T-helper 1 cell treated with Interleukin-12 subunit alpha and Interleukin-12 subunit beta and Interleukin-4 antibody, amounts not matched to agents 30 ng/mL and 1 ng/mL, for 36 hours (primary cell): ENCODE data around the gene EHF. TPM values are rescaled to one million over a fixed set of nuclear protein-coding genes. Genes with fewer than 3 reads are reported as not detected.
"Not testable (repeated sequence)": the region's sequence is repeated elsewhere in the genome, so short reads cannot be mapped to it uniquely, and the experiment has no call there.

Source experiments
- intact Hi-C: fragments of 100-400 bp; cut with micrococcal nuclease; formaldehyde crosslinking; loops from one replicate; pipeline ENCODE4 v1.15.1; 2024
- total RNA-seq: library from RNA; stranded (reverse); gene quantifications from 2 replicates; pipeline ENCODE4 v1.2.3, GENCODE V29; 2022

EHF gene
- total RNA-seq, 1 donor from 2014 or later: not detected

DNA sequence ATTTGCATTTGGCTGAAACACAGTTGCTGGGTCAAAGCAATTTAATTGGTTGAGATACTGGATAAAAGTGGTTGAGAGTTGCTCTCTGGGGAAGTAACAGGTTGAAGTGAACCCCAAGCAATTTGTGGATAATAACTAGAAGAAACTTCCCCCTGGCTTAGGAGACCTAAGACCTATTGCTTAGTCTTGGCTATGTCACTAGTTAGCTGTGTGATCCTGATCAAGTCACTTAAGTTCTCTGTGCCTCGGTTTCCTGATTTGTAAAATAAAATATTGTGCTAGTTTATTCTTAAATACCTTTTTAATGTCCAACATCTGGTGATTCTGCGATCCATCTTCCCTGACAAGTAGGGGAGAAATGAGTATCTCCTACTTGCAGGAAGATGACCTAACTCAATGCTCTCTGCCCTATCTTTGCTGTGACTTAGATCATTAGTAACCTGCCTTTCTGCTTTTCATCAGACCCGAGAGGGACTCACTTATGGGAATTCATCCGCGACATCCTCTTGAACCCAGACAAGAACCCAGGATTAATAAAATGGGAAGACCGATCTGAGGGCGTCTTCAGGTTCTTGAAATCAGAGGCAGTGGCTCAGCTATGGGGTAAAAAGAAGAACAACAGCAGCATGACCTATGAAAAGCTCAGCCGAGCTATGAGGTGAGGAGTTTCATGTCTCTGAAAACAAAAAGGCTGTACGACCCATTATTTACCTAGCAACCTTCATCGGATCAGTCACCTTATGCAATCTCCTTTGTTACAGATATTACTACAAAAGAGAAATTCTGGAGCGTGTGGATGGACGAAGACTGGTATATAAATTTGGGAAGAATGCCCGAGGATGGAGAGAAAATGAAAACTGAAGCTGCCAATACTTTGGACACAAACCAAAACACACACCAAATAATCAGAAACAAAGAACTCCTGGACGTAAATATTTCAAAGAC lies 37.5 kb downstream of the EHF start:
- intact Hi-C loops: no loop called here

- intact Hi-C loops: no loop called here
Measured at GRCh38 chr11:34659096-34659733, 38.3 kb downstream of the EHF start.

DNA sequence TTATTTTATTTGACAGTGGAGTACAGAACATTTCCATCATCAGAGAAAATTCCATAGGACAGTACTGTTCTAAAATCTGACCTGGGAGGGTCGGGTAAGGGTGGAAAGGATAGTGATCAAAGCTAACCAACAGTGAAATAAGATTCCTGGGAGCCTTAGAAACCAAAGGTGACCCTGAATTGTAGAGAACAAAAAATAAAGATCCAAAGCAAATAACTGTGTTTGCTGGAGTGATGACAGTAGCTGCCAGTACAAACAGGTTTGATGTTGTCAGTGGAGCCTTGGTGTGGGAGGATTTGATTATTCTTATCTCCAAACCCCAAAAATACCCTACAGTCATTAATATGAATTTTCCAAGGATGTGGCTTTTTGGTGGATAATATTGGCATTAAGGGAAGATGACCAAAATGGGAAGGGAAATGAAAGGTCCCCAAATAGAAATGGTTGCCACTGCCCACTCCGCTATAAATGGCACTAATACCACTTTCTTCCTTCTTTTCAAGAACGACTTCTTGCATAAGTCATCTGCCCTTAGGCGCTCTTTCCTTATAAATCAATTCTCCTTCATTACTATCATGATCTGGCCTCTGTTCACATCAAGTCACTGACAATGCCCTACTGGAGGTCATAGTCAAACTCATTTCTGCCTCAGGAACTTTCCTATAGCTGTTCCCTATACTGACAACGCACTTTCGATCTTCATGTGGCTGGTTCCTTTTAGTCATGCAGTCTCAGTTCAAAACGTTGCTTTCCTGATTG lies 44.4 kb downstream of the EHF start:
- intact Hi-C loops: no loop called here

- intact Hi-C loops: no loop called here
Measured at GRCh38 chr11:34667810-34668582, 47.1 kb downstream of the EHF start.

GRCh38 chr11:34668583-34669053 lies 47.7 kb downstream of the EHF start:
- intact Hi-C loops: no loop called here

- intact Hi-C loops: no loop called here
Measured at GRCh38 chr11:34669458-34669857, 48.6 kb downstream of the EHF start.

GRCh38 chr11:34671117-34671516 lies 50.2 kb downstream of the EHF start:
- intact Hi-C loops: no loop called here

DNA sequence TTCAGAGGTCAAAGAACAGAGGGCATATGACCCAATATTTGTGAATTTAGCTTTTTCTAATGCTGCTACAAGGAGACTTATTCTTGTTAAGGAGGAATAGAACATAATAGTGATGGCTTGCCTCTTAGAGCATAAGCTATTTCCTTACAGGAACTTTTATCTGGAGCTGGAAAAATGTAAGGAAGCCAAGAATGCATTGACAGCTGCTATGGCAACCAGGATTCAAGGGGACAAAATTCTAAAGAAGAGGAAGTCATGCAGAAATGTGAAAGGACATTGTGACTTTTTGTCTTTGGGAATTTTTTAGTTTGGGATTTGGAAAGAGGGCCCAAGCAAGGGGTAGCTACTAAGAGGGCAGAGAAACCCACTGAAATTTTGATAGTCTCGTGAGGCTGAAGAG lies 51.1 kb downstream of the EHF start:
- intact Hi-C loops: no loop called here

GRCh38 chr11:34674038-34674437 lies 53.1 kb downstream of the EHF start:
- intact Hi-C loops: no loop called here

- intact Hi-C loops: no loop called here
Measured at GRCh38 chr11:34676227-34676626, 55.3 kb downstream of the EHF start.

DNA sequence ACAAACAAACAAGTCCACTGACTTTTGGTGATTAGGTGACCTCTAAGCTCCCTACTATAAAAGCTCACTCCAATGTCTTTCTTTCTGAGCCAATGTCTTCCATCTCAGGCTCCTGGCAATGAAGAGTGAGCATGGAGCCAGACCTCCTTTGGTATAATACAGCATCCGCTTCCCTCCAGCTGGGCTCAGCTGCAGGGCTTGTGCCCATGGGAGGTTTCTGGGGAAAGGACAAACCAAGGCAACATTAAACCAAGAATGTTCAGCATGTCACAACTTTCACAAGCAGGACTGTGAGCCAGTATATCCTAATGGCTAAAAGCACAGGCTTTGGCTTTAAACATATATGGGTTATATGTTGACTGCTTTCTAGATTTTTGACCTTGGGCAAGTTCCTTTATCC lies 58.8 kb downstream of the EHF start:
- intact Hi-C loops: no loop called here

- intact Hi-C loops: no loop called here
Measured at GRCh38 chr11:34680206-34680605, 59.3 kb downstream of the EHF start.

- intact Hi-C loops: no loop called here
Measured at GRCh38 chr11:34680918-34681586, 60.2 kb downstream of the EHF start.

DNA sequence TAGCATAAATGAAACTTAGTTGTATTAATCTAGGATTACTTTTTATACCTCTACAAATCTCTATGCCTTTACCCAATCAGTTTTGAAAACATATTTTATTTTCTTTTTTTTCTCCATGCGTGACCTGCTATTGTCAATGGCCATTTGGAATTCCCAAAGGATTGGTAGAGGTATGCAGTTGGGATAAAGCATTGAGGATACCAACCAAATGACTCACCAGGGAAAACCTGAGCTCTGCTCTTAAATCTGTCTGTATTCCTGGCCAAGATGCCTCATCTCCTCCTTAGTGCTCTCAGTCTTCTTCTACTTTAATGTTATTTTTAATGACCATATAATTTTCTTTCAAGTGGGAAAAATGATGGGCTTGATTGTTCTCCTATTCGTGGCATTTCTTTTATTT lies 61.9 kb downstream of the EHF start:
- intact Hi-C loops: no loop called here

DNA sequence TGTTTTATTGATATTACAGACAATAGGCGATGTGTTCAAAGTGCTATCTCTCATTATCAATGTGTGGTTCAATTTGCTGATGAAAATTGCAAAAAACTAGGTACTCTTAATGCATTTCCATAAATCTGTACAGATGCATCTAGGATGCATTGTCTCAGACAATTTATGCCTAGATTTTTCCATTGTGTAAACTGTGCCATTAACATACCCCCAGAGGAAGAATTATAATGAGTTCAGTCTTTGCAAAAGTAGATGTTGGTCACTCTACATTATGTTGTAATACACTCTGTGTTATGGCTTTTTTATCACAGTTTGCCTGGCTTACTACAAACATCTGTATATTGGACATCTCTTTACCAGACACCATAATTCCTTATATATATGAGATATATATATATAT lies 62.5 kb downstream of the EHF start:
- intact Hi-C loops: no loop called here

DNA sequence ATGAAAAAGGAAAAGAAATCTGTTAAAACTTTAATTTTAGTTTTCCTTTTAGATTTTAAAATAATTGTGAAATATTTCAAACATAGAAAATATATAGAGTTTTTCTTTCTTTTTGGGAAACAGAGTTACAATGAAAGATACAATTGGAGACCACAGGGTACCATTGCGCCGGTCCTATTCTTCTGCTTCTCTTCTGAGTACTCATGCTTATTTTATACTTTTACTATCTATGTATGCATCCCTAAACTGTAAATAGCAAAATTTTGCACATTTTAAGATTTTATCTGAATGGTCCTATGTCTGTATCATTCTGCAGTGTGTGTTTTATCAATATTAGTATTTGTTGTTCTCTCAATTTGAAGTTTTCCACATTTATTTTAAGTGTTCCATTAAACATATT lies 65.0 kb downstream of the EHF start:
- intact Hi-C loops: loop anchor here (5.0 kb wide), 1 partner anchor 54 kb away; no protein-coding TSS in a partner anchor

DNA sequence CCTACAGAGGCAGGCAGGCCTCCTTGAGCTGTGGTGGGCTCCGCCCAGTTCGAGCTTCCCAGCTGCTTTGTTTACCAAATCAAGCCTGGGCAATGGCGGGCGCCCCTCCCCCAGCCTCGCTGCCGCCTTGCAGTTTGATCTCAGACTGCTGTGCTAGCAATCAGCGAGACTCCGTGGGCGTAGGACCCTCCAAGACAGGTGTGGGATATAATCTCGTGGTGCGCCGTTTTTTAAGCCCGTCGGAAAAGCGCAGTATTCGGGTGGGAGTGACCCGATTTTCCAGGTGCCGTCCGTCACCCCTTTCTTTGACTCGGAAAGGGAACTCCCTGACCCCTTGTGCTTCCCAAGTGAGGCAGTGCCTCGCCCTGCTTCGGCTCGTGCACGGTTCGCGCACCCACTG lies 71.4 kb downstream of the EHF start:
- intact Hi-C loops: not testable (repeated sequence)

DNA sequence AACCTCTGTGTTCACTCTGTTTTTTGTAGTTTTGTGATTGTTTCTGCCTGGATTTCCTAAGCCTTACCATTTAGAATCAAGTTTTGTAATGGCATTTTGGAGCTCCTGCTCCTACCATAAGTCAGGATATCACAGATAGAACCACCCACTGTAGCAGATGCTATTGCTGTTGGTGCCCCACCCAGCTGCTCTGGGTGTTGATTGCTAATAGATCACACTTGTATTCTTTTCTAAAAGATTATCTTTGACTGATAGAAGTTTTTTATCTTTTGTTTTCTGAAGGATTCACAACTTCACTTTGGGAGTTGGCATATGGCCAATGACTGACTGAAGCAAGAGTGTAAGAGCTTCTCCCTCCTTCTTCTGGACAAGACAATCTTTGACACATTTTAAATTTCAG lies 76.0 kb downstream of the EHF start:
- intact Hi-C loops: no loop called here

DNA sequence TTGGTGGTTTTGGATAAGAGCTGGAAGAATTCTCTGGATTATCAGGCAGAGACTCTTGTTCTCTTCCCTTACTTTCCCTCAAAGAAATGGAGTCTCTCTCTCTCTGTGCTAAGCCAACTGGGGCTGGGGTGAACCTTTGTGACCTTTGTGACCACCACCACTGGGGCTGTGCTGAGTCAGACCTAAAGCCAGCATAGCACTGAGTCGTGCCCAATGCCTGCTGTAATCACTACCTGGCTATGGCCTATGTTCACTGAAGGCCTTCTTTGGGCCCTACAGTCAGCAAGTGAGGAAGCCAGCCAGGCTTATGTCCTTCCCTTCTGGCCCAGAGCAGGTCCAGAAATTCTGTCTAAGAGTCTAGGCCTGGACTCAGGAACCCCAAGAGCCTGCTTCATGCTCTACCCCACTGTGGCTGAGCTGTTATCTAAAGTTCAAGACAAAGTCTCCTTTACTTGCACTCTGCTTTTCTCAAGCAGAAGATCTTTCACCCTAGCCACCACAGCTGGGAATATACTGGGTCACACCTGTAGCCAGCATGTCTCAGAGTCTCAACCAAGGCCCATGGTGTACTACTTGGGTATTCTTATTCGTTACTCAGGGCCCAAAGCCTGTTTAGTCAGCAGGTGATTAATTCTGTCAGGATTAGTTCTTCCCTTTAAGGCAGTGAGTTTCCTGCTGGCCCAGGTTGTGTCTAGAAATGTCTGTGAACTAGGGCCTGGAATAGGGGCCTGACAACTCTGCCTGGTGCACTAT lies 86.0 kb downstream of the EHF start:
- intact Hi-C loops: no loop called here

DNA sequence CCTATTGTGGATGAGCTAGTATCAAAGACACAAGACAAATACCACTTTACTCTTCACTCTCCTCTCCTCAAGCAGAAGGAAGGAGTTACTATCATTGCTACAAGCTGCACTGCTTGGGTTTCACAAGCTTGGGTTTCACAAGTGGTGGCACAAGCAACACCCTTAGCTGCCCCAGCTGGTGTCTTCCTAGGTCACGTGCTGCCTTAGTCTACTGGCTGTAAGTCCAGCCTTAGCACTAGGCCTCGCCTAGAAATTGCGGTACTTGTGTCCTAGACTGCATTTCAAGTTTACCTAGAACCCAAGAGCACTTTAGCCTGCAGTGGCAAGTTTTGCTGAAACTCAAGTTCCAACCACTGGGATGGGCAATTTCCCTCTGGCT lies 86.6 kb downstream of the EHF start:
- intact Hi-C loops: no loop called here
